LNCaP clone FGC (cell line): Measurements from ENCODE around the gene TIGD4.

Experiments used
- DNase-seq: peaks from one replicate; pipeline ENCODE4 v3.0.0-alpha.2; 2011; ENCODE audit warnings: low read depth
- H3K4me3 ChIP-seq: 2 replicates; pipeline ENCODE4 v1.5.1; 2011; ENCODE audit warnings: mild to moderate bottlenecking, low read depth, low read length, control low read depth
- TF ChIP-seq, protein P1 (sequence below): IDR thresholded peaks from 2 replicates; pipeline ENCODE4 v1.5.1; 2012; ENCODE audit warnings: mild to moderate bottlenecking; ENCODE audit not compliant: control insufficient read depth, insufficient read depth; ENCODE audit errors: extremely low read depth

The TIGD4 gene

DNA sequence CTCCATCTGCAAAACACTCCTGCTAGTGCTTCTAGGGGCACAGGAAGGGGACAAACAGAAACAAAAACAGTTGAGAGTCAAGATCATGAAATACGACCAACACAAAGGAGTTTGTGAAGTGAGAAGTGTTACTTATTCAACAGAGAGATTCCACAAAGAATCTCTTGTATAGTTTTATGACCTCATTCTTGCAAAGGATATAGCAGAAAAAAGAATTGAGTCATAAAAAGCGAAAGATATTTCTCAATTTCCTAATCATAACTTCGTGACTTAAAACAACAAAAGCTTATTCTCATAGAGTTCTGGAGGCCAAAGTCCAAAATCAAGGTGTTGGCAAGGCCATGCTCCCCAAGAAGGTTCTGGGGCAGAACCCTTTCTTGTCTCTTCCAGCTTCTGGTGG lies 40.7 kb downstream of the TIGD4 start:
- no peak overlapping the region for H3K4me3 ChIP-seq
- TF ChIP-seq, protein P1, sequence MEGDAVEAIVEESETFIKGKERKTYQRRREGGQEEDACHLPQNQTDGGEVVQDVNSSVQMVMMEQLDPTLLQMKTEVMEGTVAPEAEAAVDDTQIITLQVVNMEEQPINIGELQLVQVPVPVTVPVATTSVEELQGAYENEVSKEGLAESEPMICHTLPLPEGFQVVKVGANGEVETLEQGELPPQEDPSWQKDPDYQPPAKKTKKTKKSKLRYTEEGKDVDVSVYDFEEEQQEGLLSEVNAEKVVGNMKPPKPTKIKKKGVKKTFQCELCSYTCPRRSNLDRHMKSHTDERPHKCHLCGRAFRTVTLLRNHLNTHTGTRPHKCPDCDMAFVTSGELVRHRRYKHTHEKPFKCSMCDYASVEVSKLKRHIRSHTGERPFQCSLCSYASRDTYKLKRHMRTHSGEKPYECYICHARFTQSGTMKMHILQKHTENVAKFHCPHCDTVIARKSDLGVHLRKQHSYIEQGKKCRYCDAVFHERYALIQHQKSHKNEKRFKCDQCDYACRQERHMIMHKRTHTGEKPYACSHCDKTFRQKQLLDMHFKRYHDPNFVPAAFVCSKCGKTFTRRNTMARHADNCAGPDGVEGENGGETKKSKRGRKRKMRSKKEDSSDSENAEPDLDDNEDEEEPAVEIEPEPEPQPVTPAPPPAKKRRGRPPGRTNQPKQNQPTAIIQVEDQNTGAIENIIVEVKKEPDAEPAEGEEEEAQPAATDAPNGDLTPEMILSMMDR: no peak
- DNase-seq: no peak

DNA sequence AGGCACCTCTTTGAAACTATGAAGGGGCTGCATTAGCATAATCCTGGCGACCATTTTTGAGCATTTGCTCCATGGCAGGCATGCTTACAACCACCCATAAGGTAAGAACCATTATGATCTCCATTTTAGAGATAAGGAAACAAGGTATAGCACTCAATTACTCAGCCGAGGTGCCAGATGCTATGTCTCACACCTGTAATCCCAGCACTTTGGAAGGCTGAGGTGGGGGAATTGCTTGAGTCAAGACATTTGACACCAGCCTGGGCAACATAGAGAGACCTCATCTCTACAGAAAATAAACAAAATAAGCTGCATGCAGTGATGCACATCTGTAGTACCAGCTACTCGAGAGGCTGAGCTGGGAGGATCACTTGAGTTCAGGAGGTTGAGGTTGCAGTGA lies 43.6 kb downstream of the TIGD4 start:
- TF ChIP-seq, protein P1: no peak
- H3K4me3 ChIP-seq: no peak overlapping the region
- DNase-seq: no peak

DNA sequence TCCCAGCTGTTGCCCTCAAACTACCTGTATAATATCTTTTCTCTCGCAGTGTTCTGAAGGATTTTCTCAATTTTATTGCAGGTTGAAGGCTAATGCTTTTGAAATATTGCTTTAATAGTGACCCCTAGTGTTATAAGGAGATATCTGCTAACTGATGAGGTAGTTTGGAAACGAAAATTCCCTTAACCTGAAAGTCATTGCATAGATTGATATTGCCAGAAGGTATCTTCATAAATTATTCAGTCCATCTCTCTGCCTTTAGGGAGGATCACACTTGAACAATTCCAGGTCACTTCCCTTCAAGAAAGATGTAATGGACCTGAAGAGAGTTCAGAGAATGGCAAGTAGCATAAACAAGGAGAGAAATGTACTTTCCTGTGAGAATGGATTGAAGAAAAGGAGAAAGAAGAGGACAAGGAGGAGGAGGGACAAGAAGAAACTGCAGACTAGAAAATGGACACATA lies 44.1 kb downstream of the TIGD4 start:
- TF ChIP-seq, protein P1: peak; percentile 55
- no peak for DNase-seq

DNA sequence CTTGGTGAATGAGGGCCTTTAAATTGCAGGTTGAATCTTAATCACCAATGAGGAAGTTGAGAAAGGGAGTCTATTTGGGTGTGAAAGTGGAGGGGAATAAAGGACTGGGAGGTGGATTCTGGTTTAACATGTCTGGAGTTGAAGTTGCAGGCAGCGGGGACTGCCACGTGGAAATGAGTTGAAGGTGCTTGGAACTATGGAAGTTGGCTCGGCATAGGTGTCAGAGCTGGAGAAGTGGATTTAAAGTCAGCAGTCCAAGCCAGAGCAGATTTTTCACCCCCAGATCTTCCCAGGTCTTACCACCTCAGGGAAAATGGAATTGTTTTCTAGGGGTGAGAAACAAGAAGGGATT lies 44.9 kb downstream of the TIGD4 start:
- no peak overlapping the region for H3K4me3 ChIP-seq
- TF ChIP-seq, protein P1: no peak
- DNase-seq: no peak

More for the DNA sequence above, 44.1 kb downstream of the TIGD4 start:
- H3K4me3 ChIP-seq: no peak overlapping the region

DNA sequence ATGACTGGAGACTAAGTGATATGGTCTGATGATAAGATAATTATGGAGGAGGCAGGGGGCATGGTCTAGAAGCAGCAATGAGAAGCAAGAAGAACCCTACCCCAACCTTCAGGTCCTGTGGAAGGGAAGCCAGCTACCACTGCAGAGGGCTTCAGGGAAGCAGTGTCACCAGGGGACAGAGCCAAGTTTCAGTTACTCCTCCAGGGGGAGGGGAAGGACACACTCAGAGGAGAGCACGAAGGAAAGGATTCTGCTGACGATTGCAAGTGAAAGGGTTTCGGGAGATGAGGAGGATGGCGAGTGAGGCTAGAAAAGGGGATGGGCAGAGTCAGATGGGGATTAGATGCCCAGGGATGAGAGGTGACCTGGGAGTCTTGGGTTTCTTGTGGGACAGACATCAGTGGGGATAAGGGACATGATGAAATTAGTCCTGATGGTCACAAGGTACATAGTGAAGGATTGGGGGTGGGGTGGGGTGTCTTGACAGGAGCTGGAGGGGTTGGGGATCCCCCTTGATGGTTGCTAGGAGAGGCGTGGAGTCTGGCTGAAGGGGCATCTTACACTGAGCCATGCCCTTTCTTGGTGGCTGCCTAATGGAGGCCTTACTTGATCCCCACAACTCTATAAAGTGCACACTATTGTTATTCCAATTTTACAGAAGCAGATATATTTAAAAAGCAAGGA lies 45.4 kb downstream of the TIGD4 start:
- TF ChIP-seq, protein P1: no peak
- DNase-seq: no peak
- no peak overlapping the region for H3K4me3 ChIP-seq

DNA sequence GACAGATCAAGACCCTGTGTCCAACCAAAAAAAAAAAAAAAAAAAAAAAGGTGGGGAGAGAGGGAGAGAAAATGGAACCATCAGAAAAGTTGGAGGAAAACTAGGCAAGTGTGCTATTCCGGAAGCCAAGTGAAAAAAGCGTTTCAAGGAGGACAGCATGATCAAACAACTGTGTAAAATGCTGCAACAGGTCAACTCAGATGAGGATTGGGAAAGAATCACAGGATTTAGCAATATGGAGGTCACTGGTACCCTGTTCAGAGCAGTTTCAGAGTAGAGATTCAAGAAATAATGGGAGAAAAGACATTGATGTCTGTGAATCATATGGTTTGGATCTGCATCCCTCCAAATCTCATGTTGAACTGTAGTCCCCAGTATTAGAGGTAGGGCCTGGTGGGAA lies 47.5 kb downstream of the TIGD4 start:
- TF ChIP-seq, protein P1: no peak
- DNase-seq: no peak
- no peak overlapping the region for H3K4me3 ChIP-seq

DNA sequence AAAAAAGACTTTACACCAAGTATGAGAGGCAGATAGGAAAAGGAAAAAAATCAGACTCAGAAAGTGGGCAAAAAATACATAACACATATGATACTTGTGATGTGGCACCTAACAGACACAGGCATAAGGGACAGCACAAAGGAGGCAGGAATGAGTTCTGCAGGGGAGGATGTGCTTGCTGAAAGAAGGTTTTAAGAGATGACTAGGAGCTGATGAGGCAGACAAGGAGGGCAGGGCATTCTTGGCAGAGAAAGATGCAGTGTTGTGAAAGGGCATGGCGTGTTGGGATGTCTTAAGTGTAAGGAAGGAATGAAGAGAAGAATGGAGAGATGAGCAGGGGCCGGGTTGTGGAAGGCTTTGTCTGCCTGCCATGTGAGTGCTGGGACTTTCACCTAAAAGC lies 50.1 kb downstream of the TIGD4 start:
- TF ChIP-seq, protein P1: no peak
- no peak for DNase-seq
- H3K4me3 ChIP-seq: no peak overlapping the region
